H1 (cell line): Measurements from ENCODE around the gene SCP2. TPM values are rescaled to one million over a fixed set of nuclear protein-coding genes. Genes with fewer than 3 reads are reported as not detected.

Experiments used
- BACH1 ChIP-seq: IDR thresholded peaks from 2 replicates; pipeline ENCODE4 v1.6.1; 2012; ENCODE audit warnings: low read length, improper control_type of control experiment
- GABPA ChIP-seq: IDR thresholded peaks from 2 replicates; pipeline ENCODE4 v1.6.1; 2011; ENCODE audit warnings: mild to moderate bottlenecking, low read length, moderate library complexity, borderline replicate concordance; ENCODE audit not compliant: insufficient read depth
- MAFK ChIP-seq: IDR thresholded peaks from 2 replicates; pipeline ENCODE4 v1.6.1; 2012; ENCODE audit warnings: low read depth, mild to moderate bottlenecking, improper control_type of control experiment, low read length
- SAP30 ChIP-seq: fragments of 300-600 bp; sonication (generic); IDR thresholded peaks from 2 replicates; pipeline ENCODE4 v1.7.1; 2012; ENCODE audit warnings: low read length, moderate library complexity, mild to moderate bottlenecking, inconsistent platforms; ENCODE audit not compliant: insufficient read depth, insufficient replicate concordance
- SIRT6 ChIP-seq: IDR thresholded peaks from one replicate; pipeline ENCODE4 v1.7.1; 2012; ENCODE audit warnings: low read length, inconsistent platforms
- TEAD4 ChIP-seq: IDR thresholded peaks from 2 replicates; pipeline ENCODE4 v1.6.1; 2012; ENCODE audit warnings: low read depth, low read length, inconsistent platforms, mixed read lengths
- polyA plus RNA-seq, 7 experiments: library from polyadenylated mRNA; depleted of rRNA in 3 of 7; stranded (reverse) in 5 of 7; unstranded in 2 of 7; fragments of >200 nt in 5 of 7; fragments of 200-250 nt in 2 of 7; gene quantifications; 1 replicate in 5 of 7; 2 replicates in 1 of 7; 4 replicates in 1 of 7; pipeline versions ENCODE4 v1.2.1 to v1.2.3, GENCODE V29; 2011 to 2013; ENCODE audit warnings: missing spikeins in 2 of 7, mixed read lengths in 2 of 7
- total RNA-seq: library from RNA; stranded (reverse); fragmentation: NEBNext Ultra II Directional; extraction: Animal tissue kit (Norgen Biotek cat#: 25700); gene quantifications from 2 replicates; pipeline ENCODE4 v1.2.1, GENCODE V29; 2021

The SCP2 gene
- total and polyA plus RNA-seq, 2 of the 8 experiments (the other 6 are each of a cell fraction or from before 2014, with no cell fraction given) = 20.9 to 54.3 TPM

DNA sequence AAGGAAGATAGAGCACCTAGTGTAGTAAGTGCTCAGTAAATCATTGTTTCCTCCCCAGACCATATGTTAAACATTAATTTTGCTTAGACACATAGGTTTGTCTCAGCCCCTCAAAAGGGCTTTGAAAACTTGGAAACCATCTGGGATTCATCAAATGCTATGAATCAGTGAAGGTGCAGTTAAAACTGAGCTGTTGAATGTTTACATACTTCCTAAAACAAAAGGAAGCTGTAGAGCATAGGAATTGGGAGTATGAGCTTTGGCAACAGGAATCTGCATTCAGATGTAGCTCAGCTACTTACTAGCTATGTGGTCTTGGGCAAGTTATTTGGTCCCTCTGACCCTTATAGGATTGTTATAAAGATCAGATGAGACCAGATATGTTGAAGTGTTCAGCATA is 116.2 kb downstream of the SCP2 start (continued):
- TF ChIP-seq TEAD4 (no peak), SAP30 (no peak), SIRT6 (no peak), BACH1 (no peak), GABPA (no peak), MAFK (no peak)
